Stimulated activated CD8-positive, alpha-beta memory T cell treated with anti-CD3 and anti-CD28 coated beads, Interleukin-4, amount 100 ng/mL, for 1 hour (primary cell): ENCODE data around the gene ESYT2.
A peak's percentile ranks its signal among the peaks of the same experiment; 100 is the strongest.

Source experiments
- DNase-seq, 2 donors: peaks; one replicate each; pipeline ENCODE4 v3.0.0-alpha.2; 2020; ENCODE audit warnings: low read depth in 2 of 2, low spot score in 1 of 2

ESYT2 gene

GRCh38 chr7:158827411-158828132 lies 1.7 kb downstream of the ESYT2 start:
- no peak for DNase-seq

DNA sequence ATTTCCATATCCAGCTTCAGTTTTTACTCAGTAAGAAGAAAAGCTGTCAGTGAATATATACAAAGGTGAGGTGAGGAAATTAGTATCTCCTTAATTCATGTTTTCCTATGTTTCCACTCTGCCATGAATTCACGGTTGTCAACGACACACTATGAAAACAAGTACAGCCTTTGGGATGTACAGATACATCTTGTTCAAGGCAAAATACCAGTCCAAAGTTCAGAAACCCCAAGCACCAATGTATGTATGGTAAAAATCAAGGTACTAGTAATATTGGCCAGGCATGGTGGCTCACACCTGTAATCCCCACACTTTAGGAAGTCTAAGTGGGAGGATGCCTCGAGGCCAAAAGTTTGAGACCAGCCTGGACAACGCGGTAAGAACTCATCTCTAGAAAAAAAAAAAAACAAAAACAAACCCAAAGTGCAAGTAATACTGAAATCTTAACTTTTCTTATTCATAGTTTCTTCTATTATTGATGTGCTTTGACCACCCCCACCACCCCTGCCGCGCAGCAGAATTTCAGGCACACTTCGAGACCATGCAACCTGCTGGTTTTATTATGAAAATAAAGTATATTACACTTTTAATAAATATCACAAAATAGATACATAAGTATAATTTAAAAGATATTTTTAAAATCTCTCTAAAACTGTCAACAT lies 3.5 kb downstream of the ESYT2 start:
- no peak for DNase-seq

- peak in 1 of 2 donors; percentile 41 for DNase-seq
Measured at GRCh38 chr7:158824028-158824427, 5.3 kb downstream of the ESYT2 start.

DNA sequence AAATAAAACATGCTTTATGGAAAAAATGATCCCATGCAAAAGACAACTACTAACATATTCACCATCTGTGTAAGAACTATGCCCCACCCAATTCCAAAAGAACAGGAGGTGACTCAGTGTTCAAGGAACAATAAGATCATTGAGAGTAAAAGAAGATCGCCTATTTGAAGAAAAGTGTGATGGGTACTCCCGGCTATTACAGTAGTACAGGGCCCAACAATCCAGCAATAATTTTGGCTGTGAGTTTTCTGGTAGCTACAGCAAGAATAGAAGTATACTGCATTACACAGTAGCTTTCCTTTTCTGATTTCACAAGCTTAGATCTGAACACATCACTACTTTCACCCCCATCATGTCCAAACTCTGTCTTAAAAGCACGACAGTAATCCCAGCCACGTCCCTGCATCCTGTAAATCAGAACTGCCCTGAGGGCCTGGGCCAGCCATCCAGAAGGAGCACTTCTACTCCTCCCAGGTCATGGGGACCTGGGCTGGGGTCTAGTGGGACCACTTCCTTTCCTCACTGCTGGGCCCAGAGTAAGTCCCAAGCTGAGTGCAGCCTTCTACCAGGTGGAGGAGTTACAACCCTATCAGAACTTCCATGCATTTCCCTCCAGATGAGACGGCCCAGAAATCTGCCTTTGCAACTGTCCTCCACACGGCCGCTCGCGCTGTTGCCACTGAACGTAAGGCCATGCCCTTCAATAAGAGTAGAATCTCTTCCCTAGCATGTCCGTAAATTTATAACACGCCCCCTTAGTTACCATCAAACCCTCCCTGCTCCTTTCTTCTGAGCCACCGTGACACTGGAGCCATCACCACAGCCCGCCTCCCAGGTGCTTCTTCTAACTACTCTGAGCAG lies 7.9 kb downstream of the ESYT2 start:
- DNase-seq = no peak

DNA sequence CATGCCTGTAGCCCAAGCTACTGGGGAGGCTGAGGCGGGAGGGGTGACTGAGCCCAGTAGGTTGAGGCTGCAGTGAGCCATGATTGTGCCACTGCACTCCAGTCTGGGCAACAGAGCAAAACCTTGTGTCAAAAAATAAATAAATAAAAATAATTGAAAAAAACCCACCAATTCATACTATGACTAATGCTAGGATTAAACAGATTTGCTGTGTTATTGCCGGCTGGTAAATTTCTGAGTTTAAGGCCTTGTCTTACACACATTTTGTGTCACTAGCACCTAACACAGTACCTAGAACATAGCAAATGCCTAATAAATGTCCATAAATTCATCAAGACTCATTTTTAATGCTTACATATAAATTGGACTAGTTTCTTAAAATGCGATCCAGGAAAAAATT lies 8.7 kb downstream of the ESYT2 start:
- no peak for DNase-seq

GRCh38 chr7:158819571-158820203 lies 9.6 kb downstream of the ESYT2 start:
- DNase-seq = no peak

DNA sequence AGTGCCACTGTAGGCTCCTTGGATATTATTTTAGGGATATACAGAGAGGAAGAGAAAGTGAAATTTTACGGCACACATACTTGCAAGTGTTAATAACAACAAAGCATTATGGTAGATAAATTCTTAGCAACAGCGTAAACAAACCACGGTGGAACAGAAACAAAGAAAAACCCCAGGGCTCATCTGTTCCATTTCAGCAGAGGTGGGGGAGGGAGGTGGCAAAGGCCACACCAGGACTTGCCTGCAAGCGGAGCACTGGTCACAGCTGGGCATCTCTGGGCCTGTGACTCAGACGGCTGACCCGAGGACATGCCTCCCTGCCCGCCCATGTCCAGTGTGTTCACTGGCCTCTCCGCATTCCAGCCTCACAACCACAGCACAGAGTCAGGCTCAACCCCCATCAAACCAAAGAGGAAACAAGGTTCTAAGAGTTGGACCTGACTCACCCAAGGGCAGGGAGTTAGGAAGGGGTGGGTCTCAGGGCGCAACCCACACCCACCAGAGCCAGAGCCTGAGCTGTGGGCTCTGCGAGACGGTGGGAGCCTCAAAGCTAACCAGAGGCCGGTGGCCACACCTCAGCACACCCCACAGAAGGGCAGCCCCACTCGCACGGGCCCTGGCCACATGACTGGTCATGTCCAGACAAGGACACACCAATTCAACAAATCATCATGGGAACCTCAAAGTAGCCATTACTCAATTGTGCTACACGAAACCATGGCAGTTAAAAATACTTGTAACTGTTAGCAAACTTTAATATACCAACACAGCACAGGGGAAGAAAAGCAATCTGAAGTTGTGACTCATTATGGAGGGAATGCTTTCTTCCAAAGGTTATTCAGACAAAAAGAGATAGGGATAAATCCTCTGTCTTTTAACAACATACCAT lies 10.7 kb downstream of the ESYT2 start:
- peak; percentile 42 to 59 for DNase-seq

- DNase-seq = no peak
Measured at GRCh38 chr7:158816995-158817394, 12.3 kb downstream of the ESYT2 start.

GRCh38 chr7:158816271-158816670 lies 13.0 kb downstream of the ESYT2 start:
- DNase-seq = no peak

DNA sequence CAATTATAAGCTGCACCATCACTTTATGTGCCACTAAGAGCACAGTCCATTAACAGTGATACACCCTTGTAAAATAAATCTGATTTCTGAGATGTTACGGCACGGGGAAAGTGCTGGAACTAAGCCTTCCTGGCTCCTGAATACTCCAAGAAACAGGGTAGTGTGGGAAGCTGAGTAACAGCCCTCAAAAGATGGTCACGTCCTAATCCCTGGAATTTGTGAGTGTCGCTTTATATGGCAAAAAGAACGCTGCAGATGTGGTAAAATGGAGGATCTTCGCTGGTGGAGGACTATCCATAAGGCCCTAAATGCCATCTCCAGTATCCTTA lies 13.5 kb downstream of the ESYT2 start:
- no peak for DNase-seq

- no peak for DNase-seq
Measured at GRCh38 chr7:158815083-158815799, 14.1 kb downstream of the ESYT2 start.

DNA sequence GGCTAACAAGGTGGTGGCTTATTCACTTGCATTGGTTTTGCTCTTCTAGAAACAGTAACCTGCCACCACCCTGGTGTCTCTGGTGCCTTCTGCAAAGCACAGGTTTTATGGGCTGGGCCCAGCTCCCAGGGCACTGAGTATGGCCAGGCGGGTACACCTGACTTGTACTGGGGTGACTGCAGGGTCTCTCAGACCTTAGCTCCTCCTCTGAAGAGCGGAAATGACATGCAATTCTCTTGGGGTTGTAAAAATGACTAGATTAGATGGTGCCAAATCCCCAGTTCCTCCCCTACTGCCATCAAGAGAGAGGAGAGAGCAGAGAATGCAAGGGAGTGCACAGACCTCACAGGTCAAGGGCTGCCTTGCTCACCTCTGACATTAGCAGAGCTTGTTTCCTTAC lies 14.7 kb downstream of the ESYT2 start:
- no peak for DNase-seq

DNA sequence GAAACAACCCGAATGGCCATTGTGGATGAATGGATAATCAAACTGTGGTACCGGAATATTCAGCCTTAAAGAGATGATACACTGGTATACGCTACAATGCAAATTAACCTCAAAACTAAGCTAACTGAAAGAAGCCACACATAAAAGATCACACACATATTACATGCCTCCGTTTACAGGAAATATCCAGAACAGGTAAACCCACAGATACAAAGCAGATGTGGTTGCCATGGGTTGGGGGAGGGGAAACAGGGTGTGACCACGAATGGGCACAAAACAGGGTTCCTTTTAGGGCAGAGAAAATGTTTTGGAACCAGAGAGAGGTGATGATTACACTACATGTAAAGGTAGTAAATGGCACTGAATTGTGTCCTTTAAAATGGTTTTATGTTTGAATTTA lies 16.6 kb downstream of the ESYT2 start:
- DNase-seq = peak in 1 of 2 donors; percentile 55

GRCh38 chr7:158811894-158812293 lies 17.4 kb downstream of the ESYT2 start:
- DNase-seq = no peak

DNA sequence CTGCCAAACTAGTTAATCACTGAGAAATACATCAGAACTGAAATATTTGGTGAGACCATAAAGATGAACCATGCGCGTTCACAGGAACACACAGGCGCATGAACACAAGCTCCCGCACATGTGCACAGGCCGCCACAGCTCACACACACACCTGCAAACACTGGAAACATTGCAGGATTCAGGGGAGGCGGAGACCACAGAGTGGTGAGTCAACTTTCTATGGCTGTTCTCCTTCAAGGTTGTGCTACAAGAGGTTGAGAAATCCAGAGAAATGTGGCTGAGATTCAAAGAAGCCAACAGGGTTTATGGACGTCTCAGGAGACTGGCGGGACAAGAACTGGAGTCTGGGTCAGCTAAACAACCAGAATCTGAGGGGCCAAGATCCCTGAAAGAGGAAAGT lies 17.8 kb downstream of the ESYT2 start:
- no peak for DNase-seq

DNA sequence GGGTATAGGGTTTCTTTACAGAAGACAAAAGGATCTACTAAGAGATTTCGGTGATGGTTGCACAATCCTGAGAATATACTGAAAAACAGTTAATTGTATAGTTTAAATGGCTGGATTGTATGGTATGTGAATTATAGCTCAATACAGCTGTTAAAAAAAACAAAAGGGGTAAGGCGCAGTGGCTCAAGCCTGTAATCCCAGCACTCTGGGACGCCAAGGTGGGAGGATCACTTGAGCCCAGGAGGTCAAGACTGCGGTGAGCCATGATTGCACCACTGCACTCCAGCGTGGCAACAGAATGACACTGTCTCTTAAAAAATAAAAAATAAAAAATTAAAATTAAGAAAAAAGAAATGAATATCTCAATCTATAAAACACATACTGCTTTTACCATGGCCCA lies 18.5 kb downstream of the ESYT2 start:
- no peak for DNase-seq

DNA sequence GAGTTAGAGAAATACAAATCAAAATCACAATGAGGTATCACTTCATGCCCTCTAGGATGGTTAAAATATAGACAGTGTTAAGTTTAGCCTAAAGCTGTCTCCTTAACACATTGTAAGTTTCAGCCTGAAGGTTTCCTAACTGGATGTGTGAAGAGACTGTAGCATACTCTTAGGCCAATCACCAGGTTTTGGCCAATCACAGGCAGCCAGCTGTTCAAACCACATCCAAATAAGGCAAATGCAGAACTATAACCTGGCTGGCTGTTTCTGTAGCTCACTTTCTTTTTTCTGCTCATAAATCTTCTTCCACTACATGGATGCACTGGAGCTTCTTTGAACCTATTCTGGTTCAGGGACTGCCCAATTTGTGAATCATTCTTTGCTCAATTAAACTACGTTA lies 19.7 kb downstream of the ESYT2 start:
- no peak for DNase-seq

DNA sequence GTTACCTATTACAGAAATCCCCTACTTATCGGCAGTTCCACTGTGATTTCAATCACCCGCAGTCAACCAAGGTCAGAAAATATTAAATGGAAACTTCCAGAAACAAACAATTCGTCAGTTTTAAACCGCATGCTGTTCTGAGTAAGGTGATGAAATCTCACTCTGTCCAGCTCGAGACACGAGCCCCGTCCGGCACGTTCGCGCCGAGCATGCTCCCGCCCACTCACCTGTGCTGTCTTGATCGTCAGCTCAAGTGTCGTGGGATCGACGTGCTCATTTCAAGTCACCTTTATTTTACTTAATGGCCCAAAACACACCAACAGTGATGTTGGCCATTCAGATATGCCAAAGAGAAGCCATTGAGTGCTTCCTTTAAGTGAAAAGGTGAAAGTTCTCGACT lies 21.2 kb downstream of the ESYT2 start:
- no peak for DNase-seq

DNA sequence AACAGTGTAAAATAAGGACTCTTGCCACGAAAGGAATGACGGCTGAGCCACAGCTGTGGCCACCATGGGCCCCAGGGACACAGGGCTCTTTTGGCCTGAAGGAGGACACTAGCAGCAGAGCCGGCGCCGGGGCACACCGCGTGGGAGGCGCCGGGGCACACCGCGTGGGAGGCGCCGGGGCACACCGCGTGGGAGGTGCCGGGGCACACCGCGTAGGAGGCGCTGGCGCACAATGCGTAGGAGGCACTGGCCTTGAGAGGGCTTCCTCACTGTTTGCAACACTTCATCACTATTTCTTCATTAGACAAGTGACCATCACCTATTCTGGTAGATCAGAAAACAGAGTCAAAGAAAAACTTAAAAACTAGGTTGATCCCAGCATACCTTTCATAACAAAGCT lies 23.4 kb downstream of the ESYT2 start:
- no peak for DNase-seq

- DNase-seq = no peak
Measured at GRCh38 chr7:158805414-158805813, 23.9 kb downstream of the ESYT2 start.
